Endothelial cell (in vitro differentiated cells): ENCODE measurements around the gene DCTD. TPM values are rescaled to one million over a fixed set of nuclear protein-coding genes. Genes with fewer than 3 reads are reported as not detected.

Experiments
- DNase-seq: peaks from one replicate; pipeline ENCODE4 v3.0.0; 2021; ENCODE audit warnings: low spot score
- H3K27ac Mint-ChIP-seq: one replicate; pipeline ENCODE4 v1.8.0; 2021; ENCODE audit warnings: mixed read lengths, inconsistent platforms; ENCODE audit not compliant: unreplicated experiment
- H3K27me3 Mint-ChIP-seq: one replicate; pipeline ENCODE4 v1.8.0; 2021; ENCODE audit warnings: mild to moderate bottlenecking, moderate library complexity, mixed read lengths, inconsistent platforms; ENCODE audit not compliant: unreplicated experiment
- H3K36me3 Mint-ChIP-seq: one replicate; pipeline ENCODE4 v1.8.0; 2021; ENCODE audit warnings: mild to moderate bottlenecking, low read depth, mixed read lengths, inconsistent platforms; ENCODE audit not compliant: unreplicated experiment
- H3K4me1 Mint-ChIP-seq: one replicate; pipeline ENCODE4 v1.8.0; 2021; ENCODE audit warnings: mild to moderate bottlenecking, mixed read lengths, inconsistent platforms; ENCODE audit not compliant: unreplicated experiment
- H3K4me3 Mint-ChIP-seq: one replicate; pipeline ENCODE4 v1.8.0; 2021; ENCODE audit warnings: mild to moderate bottlenecking, mixed read lengths, inconsistent platforms; ENCODE audit not compliant: unreplicated experiment
- H3K9me3 Mint-ChIP-seq: one replicate; pipeline ENCODE4 v1.8.0; 2021; ENCODE audit warnings: mixed read lengths, inconsistent platforms; ENCODE audit not compliant: unreplicated experiment
- total RNA-seq: library from RNA; stranded (reverse); fragmentation: NEBNext Ultra II Directional; extraction: Animal tissue kit (Norgen Biotek cat#: 25700); gene quantifications from one replicate; pipeline ENCODE4 v1.2.1, GENCODE V29; 2021; ENCODE audit not compliant: unreplicated experiment
- TF ChIP-seq, protein P1 (sequence below): fragments of 200-600 bp; sonication (generic); IDR thresholded peaks from one replicate; pipeline ENCODE4 v1.5.0; 2021; ENCODE audit warnings: antibody characterized with exemption; ENCODE audit not compliant: unreplicated experiment

Gene DCTD
- total RNA-seq, 1 donor from 2014 or later, result 115 TPM

DNA sequence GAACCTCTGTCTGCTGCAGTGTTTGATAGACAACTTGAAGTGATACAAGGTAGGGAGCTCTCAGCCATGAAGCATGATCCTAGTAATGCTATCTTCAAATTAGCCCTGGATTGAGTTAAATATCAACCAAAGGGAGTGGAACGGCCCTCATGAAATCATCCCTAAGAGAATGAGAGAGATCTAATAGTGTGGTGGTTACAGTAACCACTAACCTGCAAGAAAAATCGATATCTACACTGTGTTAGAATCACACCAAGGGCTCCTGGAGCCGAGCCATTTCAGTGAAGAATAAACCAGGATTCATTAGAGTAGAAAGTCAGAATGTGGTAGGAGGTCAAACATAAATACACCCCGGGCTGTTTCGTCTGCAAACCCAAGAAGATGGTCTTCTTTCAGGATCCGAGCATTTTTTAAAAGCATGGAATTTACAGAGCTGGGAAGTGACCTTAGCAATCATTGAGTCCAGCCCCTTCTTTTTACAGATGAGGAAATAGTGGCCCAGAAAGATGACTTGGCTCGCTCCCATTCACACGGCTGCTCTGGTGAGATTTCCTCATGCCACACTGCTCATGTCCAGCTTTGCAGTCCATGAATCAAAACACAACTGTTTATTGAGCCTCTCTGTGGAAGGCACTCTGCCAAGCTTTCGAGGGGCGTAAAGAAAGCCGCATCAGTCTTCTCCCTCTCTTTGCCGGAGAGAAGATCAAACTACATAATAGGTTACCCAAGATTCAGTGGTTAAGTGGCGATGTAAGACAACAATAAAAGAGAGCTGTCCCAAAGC is 5.5 kb upstream of the DCTD start:
- no peak overlapping the region for H3K4me3 Mint-ChIP-seq

DNA sequence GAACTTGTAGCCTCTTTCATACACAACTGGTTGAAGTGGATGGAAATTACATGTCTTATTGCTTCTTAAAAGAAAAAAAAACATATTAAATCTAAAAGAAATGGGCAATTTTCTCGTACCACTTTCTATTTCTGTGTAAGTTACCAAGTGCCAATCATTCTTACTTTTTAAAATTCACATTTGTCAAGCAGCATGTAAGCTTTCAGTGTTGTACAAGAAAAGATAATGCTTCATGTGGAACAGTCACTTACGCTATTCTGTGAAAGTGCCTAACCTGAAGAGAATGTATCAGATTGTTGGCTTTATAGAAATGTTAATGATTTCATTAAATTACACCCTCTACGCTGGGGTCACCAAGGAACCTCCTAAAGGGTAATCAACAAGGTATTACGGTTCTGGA is 4.4 kb upstream of the DCTD start:
- TF ChIP-seq, protein P1, sequence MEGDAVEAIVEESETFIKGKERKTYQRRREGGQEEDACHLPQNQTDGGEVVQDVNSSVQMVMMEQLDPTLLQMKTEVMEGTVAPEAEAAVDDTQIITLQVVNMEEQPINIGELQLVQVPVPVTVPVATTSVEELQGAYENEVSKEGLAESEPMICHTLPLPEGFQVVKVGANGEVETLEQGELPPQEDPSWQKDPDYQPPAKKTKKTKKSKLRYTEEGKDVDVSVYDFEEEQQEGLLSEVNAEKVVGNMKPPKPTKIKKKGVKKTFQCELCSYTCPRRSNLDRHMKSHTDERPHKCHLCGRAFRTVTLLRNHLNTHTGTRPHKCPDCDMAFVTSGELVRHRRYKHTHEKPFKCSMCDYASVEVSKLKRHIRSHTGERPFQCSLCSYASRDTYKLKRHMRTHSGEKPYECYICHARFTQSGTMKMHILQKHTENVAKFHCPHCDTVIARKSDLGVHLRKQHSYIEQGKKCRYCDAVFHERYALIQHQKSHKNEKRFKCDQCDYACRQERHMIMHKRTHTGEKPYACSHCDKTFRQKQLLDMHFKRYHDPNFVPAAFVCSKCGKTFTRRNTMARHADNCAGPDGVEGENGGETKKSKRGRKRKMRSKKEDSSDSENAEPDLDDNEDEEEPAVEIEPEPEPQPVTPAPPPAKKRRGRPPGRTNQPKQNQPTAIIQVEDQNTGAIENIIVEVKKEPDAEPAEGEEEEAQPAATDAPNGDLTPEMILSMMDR, result no peak
- no peaks in the 10 kb centered on the region for H3K36me3 Mint-ChIP-seq
- H3K4me3 Mint-ChIP-seq, result no peak overlapping the region
- peaks cover 4% of the 10 kb centered on the region for H3K4me1 Mint-ChIP-seq
- H3K27ac Mint-ChIP-seq, result no peak overlapping the region
- DNase-seq, result no peak
- H3K9me3 Mint-ChIP-seq, result no peaks in the 10 kb centered on the region
- H3K27me3 Mint-ChIP-seq, result peaks cover 6% of the 10 kb centered on the region

More for the DNA sequence above, 5.5 kb upstream of the DCTD start:
- H3K36me3 Mint-ChIP-seq, result no peaks in the 10 kb centered on the region
- TF ChIP-seq, protein P1, result no peak
- no peak for DNase-seq
- peaks cover 4% of the 10 kb centered on the region for H3K4me1 Mint-ChIP-seq
- no peaks in the 10 kb centered on the region for H3K9me3 Mint-ChIP-seq
- no peak overlapping the region for H3K27ac Mint-ChIP-seq
- peaks cover 4% of the 10 kb centered on the region for H3K27me3 Mint-ChIP-seq

DNA sequence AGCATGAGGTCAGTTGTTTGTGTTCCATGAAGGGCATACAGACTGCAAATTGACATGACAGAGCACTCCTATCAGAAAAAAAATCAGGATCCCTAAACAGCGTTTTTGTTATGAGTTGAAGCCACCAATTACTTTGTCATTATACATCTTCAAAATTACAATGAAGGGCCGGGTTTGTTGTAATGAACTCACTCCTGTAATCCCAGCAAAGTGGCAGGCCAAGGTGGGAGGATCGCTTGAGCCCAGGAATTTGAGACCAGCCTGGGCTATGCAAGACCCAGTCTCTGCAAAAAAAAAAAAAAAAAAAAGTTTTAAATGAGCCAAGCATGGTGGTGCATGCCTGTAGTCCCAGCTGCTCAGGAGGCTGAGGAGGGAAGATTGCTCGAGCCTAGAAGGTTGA is 3.5 kb upstream of the DCTD start:
- Mint-ChIP-seq H3K4me3 (no peak overlapping the region), H3K36me3 (no peaks in the 10 kb centered on the region), H3K9me3 (no peaks in the 10 kb centered on the region), H3K27me3 (peaks cover 8% of the 10 kb centered on the region), H3K4me1 (peaks cover 10% of the 10 kb centered on the region), H3K27ac (no peak overlapping the region)
- DNase-seq, result no peak
- TF ChIP-seq, protein P1, result no peak

DNA sequence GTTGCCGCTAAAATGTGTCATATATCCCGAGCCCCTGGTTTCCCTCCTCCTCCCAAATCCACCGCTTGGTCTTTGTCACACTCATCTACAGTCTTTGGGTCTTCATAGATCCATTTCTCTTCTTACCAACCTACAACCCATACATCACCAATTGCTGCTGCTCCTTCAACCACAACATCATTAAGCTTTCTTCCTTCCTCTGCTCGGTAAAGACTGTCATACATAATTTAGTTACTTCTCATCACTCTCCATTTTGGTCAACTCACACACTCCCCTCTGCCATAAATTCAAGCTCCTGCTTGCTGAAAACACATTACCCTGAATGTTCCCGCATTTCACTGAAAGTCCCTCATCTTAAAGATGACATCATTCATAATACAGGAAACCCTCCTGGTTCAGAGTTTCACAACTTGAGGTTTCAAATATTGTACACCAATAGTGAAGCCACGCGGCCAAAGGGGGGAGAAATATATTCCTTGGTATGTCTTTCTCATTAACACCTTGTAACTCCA is 1.7 kb upstream of the DCTD start:
- H3K27me3 Mint-ChIP-seq, result peaks cover 8% of the 10 kb centered on the region

More for the DNA sequence above, 1.7 kb upstream of the DCTD start:
- peak overlapping the region; percentile 90 for H3K4me3 Mint-ChIP-seq
- H3K36me3 Mint-ChIP-seq, result no peaks in the 10 kb centered on the region
- H3K4me1 Mint-ChIP-seq, result peaks cover 10% of the 10 kb centered on the region
- no peaks in the 10 kb centered on the region for H3K9me3 Mint-ChIP-seq
- TF ChIP-seq, protein P1, result no peak
- no peak for DNase-seq
- H3K27ac Mint-ChIP-seq, result no peak overlapping the region
